Endothelial cell of umbilical vein (primary cell): ENCODE results near the gene IL4R. TPM values are rescaled to one million over a fixed set of nuclear protein-coding genes. Genes with fewer than 3 reads are reported as not detected.

Experiments
- BruUV-seq: library from RNA; stranded (reverse); fragments of 400-500 nt; replicated peaks from 2 replicates; lab custom pipeline; 2021; lab: Mats Ljungman, UMichigan
- CTCF ChIA-PET: fragments of 300-600, 350-600 bp; sonication (Branson Sonifier 250); formaldehyde crosslinking; loops from one replicate; lab custom pipeline; 2021; ENCODE audit warnings: antibody characterized with exemption, inconsistent platforms; lab: Charles Lee
- POLR2A ChIA-PET: fragments of 300-600, 350-600 bp; sonication (Branson Sonifier 250); formaldehyde crosslinking; loops from one replicate; lab custom pipeline; 2021; ENCODE audit warnings: antibody characterized with exemption, inconsistent platforms; lab: Charles Lee
- DNase-seq: peaks from one replicate; pipeline ENCODE4 v3.0.0-alpha.2; 2011; ENCODE audit warnings: low read depth, low spot score
- FAIRE-seq: peaks from 2 replicates; lab custom pipeline; 2011; peaks lifted over from hg19 to GRCh38; lab: Jason Lieb, UNC
- H2AFZ ChIP-seq: 2 replicates; pipeline ENCODE4 v1.6.0; 2012; ENCODE audit warnings: low read depth, low read length, control low read depth, inconsistent platforms
- H3K27ac ChIP-seq: 2 replicates; pipeline ENCODE4 v1.5.1; 2011; ENCODE audit warnings: low read depth, mild to moderate bottlenecking, control low read depth, low read length, moderate library complexity; ENCODE audit not compliant: insufficient read depth
- H3K27me3 ChIP-seq, 2 experiments: 2 replicates each; pipeline versions ENCODE4 v1.6.0 to v1.6.1; 2011; ENCODE audit warnings: low read length in 2 of 2, mixed read lengths in 1 of 2; ENCODE audit not compliant: control insufficient read depth in 2 of 2, insufficient read depth in 2 of 2
- H3K36me3 ChIP-seq, 2 experiments: 2 replicates in 1 of 2; 3 replicates in 1 of 2; pipeline ENCODE4 v1.5.1; 2011; ENCODE audit warnings: low read length in 2 of 2, mild to moderate bottlenecking in 1 of 2, moderate library complexity in 1 of 2; ENCODE audit not compliant: control insufficient read depth in 2 of 2, insufficient read depth in 2 of 2; ENCODE audit errors: extremely low read depth in 1 of 2
- H3K4me1 ChIP-seq: 3 replicates; pipeline ENCODE4 v1.5.1; 2011; ENCODE audit warnings: mild to moderate bottlenecking, low read length; ENCODE audit not compliant: control insufficient read depth, insufficient read depth; ENCODE audit errors: extremely low read depth
- H3K4me2 ChIP-seq: 2 replicates; pipeline ENCODE4 v1.6.1; 2011; ENCODE audit warnings: low read length, control low read depth, mixed read lengths; ENCODE audit not compliant: insufficient read depth
- H3K4me3 ChIP-seq, 3 experiments: fragments of 200-600 bp in 1 of 3; sonication (generic), shearing (Covaris generic) in 1 of 3; replicated peaks in 1 of 3; 2 replicates each; pipeline ENCODE4 v1.5.1; 2011 to 2016; ENCODE audit warnings: control low read depth in 3 of 3, low read length in 3 of 3, mild to moderate bottlenecking in 2 of 3, inconsistent platforms in 1 of 3, low read depth in 1 of 3, moderate library complexity in 1 of 3; ENCODE audit not compliant: insufficient read depth in 1 of 3
- H3K79me2 ChIP-seq: 2 replicates; pipeline ENCODE4 v1.6.0; 2012; ENCODE audit warnings: low read length, inconsistent platforms; ENCODE audit not compliant: control insufficient read depth, insufficient read depth
- H3K9ac ChIP-seq: replicated peaks from 2 replicates; pipeline ENCODE3; 2011; ENCODE audit warnings: low read length, control low read depth; ENCODE audit not compliant: insufficient read depth; ENCODE audit errors: extremely low read depth
- H3K9me1 ChIP-seq: replicated peaks from 3 replicates; pipeline ENCODE4 v1.6.0; 2011; ENCODE audit warnings: mild to moderate bottlenecking, low read length; ENCODE audit not compliant: control insufficient read depth, insufficient read depth; ENCODE audit errors: extremely low read depth
- H3K9me3 ChIP-seq: replicated peaks from 2 replicates; pipeline ENCODE4 v1.5.1; 2012; ENCODE audit warnings: low read length, inconsistent platforms; ENCODE audit not compliant: control insufficient read depth, insufficient read depth
- H4K20me1 ChIP-seq: replicated peaks from 2 replicates; pipeline ENCODE3; 2011; ENCODE audit warnings: mild to moderate bottlenecking, low read length; ENCODE audit not compliant: control insufficient read depth, insufficient read depth; ENCODE audit errors: extremely low read depth
- FOS ChIP-seq: IDR thresholded peaks from 2 replicates; pipeline ENCODE4 v1.6.1; 2011; ENCODE audit warnings: mild to moderate bottlenecking, low read length, moderate library complexity, borderline replicate concordance; ENCODE audit not compliant: insufficient read depth
- GATA2 ChIP-seq: IDR thresholded peaks from 2 replicates; pipeline ENCODE4 v1.7.0; 2011; ENCODE audit warnings: low read depth, mild to moderate bottlenecking, moderate library complexity, mixed read lengths, low read length; ENCODE audit not compliant: insufficient read length, insufficient read depth
- JUN ChIP-seq: IDR thresholded peaks from 2 replicates; pipeline ENCODE4 v1.6.1; 2011; ENCODE audit warnings: borderline replicate concordance, low read depth; ENCODE audit not compliant: insufficient read length, insufficient read depth
- POLR2A ChIP-seq: IDR thresholded peaks from 2 replicates; pipeline ENCODE4 v1.6.1; 2012; ENCODE audit warnings: low read depth, mild to moderate bottlenecking, control low read depth, low read length
- POLR2AphosphoS5 ChIP-seq: IDR thresholded peaks from 2 replicates; pipeline ENCODE4 v1.6.1; 2012; ENCODE audit warnings: low read depth, mild to moderate bottlenecking, control low read depth, low read length, moderate library complexity; ENCODE audit not compliant: insufficient read depth
- dilution Hi-C: fragments of 300-500 bp; cut with MboI; formaldehyde crosslinking; loops from one replicate; pipeline ENCODE4 v1.15.0; 2019; ENCODE audit warnings: low sequenced_read_pairs; ENCODE audit not compliant: extremely low pct_ligation_motif_present
- intact Hi-C: fragments of 100-400 bp; cut with micrococcal nuclease; formaldehyde crosslinking; loops from one replicate; pipeline ENCODE4 v1.10.0; 2022
- polyA plus RNA-seq, 4 experiments: library from polyadenylated mRNA; depleted of rRNA in 3 of 4; stranded (reverse) in 3 of 4; unstranded in 1 of 4; fragments of >200 nt; gene quantifications; 2 replicates each; pipeline versions ENCODE4 v1.2.1 to v1.2.3, GENCODE V29; 2011 to 2012; ENCODE audit warnings: missing spikeins in 1 of 4
- total RNA-seq: library from RNA; stranded (reverse); gene quantifications from 2 replicates; pipeline ENCODE4 v1.2.3, GENCODE V29; 2021
- TF ChIP-seq, protein P1 (sequence below), 2 donors: IDR thresholded peaks; 1 replicate in 1 of 2; 2 replicates in 1 of 2; pipeline ENCODE4 v1.5.1; 2011; ENCODE audit warnings: low read length in 2 of 2, mild to moderate bottlenecking in 2 of 2, moderate library complexity in 2 of 2, control low read depth in 1 of 2, inconsistent platforms in 1 of 2, low read depth in 1 of 2; ENCODE audit not compliant: insufficient read depth in 1 of 2; ENCODE audit errors: extremely low read depth in 1 of 2

IL4R gene
- total and polyA plus RNA-seq, 2 donors (not counting 3 experiments of a cell fraction or from before 2014, with no cell fraction given), result 138 to 139 TPM

DNA sequence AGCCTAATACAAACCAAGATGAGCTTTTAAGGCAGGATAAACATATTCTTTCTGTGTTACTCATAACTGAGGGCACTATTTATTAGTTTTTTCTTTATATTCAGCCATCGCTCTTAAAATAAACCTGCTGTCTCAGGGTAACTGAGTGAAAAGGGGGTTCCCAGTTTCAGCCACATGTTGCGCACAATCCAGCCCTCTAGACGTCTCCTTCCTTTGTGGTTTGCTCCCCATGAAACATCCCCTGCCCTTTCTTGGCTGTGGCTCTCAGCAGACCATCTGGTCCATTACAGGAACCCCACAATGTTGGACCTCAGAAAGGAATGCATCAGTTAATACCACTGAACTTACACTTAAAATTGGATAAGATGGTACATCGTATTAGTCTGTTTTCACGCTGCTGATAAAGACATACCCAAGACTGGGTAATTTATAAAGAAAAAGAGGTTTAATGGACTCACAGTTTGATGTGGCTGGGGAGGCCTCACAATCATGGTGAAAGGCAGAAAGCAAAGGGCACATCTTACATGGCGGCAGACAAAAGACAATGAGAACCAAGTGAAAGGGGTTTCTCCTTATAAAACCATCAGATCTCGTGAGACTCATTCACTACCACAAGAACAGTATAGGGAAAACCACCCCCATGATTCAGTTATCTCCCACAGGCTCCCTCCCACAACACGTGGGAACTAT lies 75.6 kb downstream of the IL4R start:
- peaks cover 13 to 19% of the 10 kb centered on the region in 2 experiments for H3K27me3 ChIP-seq
- no peaks in the 10 kb centered on the region for H3K9me3 ChIP-seq
- no peak overlapping the region for H3K9ac ChIP-seq
- BruUV-seq, result no TSS peak
- H3K4me1 ChIP-seq, result no peaks in the 10 kb centered on the region
- H3K36me3 ChIP-seq, result no peaks in the 10 kb centered on the region
- H3K4me3 ChIP-seq, result no peak overlapping the region
- no peaks in the 10 kb centered on the region for H3K9me1 ChIP-seq
- dilution Hi-C loops (no loop called here), intact Hi-C loops (no loop called here)
- no peaks in the 10 kb centered on the region for H3K79me2 ChIP-seq
- DNase-seq (no peak), FAIRE-seq (no peak)
- H4K20me1 ChIP-seq, result no peaks in the 10 kb centered on the region
- no peak overlapping the region for H3K4me2 ChIP-seq
- no peak overlapping the region for H3K27ac ChIP-seq
- no peak overlapping the region for H2AFZ ChIP-seq
- ChIA-PET CTCF (no interaction called here), POLR2A (no interaction called here)
- TF ChIP-seq POLR2A (no peak), POLR2AphosphoS5 (no peak), GATA2 (no peak), FOS (no peak), JUN (no peak)
- TF ChIP-seq, protein P1, sequence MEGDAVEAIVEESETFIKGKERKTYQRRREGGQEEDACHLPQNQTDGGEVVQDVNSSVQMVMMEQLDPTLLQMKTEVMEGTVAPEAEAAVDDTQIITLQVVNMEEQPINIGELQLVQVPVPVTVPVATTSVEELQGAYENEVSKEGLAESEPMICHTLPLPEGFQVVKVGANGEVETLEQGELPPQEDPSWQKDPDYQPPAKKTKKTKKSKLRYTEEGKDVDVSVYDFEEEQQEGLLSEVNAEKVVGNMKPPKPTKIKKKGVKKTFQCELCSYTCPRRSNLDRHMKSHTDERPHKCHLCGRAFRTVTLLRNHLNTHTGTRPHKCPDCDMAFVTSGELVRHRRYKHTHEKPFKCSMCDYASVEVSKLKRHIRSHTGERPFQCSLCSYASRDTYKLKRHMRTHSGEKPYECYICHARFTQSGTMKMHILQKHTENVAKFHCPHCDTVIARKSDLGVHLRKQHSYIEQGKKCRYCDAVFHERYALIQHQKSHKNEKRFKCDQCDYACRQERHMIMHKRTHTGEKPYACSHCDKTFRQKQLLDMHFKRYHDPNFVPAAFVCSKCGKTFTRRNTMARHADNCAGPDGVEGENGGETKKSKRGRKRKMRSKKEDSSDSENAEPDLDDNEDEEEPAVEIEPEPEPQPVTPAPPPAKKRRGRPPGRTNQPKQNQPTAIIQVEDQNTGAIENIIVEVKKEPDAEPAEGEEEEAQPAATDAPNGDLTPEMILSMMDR (IDR thresholded peaks at IDR 0.05; ENCODE audit: extremely low read depth in 1 of 2, insufficient read depth in 1 of 2, low read depth in 1 of 2, low read length in 2 of 2), result no peak
